NCI-H2227 (cell line): ENCODE data around the gene PYGL.
"Not testable (repeated sequence)": the region's sequence is repeated elsewhere in the genome, so short reads cannot be mapped to it uniquely, and the experiment has no call there.

Experiments used
- DNase-seq: peaks from one replicate; lab custom pipeline; 2025; ENCODE audit not compliant: unreplicated experiment; lab: John Stamatoyannopoulos, UW

The PYGL gene

DNA sequence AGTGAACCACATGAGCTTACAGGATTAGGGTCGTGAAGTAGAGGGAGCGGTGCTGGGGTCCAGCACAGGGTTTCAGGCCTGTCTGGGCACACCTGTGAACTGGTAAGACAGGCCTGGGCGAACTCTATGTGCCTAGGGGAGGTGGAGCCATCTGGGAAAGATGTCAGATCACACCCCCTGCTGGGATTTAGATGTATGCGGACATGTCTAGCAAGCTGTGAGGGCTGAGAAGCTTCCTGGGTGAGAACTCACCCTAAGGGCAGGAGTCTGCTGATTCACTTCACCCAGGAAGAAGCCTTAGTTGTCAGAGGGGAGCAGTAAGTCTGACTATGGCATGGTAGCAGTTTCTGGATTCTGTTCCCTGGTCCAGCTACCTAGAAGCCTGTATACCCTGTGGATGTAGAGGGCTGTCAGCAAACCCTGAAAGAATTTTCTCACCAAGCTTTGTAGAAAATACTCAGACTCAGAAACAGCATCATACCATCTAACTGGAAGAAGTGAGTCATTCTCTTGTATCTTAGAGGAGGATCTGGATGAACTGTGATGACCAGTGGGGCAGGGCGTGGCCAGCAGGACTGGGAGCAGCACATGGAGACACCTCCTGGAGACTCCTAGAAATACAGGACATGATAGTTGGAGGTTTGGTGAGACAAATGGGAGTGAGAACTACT, 11.2 kb upstream of the PYGL start:
- DNase-seq, result peak; percentile 46

DNA sequence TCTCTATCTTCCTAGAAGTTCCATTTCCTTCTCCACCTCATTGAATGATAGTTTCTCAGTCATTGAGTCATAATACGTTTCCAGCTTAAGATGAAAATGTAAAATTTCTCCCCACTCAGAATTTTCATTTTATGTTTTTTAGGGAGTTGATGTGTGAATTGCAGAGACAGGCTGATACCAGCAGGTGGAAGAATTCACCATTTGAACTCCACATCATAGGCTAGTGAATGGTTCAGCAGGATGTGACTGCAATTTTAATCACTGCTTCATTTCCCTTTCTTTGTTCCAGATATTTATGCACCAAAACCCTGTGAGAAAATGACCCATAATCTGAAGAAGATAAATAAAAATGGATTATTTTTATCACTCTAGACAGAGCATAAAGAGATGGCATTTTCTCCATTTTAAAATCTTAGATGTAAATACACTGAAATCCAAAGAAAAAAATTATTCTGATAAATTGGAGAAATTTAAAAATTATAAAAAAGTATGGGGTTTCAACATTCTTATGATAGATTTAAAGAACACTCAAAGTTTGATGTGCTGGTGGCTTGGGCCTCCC, 10.6 kb upstream of the PYGL start:
- peak; percentile 45 for DNase-seq

DNA sequence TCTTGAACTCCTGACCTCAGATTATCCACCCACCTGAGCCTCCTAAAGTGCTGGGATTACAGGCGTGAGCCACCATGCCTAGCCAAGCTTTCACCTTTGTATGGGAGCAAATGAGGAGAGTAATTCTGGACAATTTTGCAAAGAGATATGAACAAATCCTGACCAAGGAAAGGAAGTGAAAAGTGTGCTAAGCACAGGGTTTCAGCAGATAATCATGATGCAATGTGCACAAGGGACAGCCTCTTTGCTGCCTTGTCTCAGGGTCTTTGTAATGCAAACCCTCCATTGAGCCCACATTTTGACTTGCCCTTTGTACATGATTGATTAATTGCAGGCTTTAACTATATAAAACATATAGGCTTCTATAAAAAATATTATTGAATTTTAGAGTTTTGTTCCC, 9.2 kb upstream of the PYGL start:
- no peak for DNase-seq

GRCh38 chr14:50951032-50951431, 6.7 kb upstream of the PYGL start:
- DNase-seq, result no peak

DNA sequence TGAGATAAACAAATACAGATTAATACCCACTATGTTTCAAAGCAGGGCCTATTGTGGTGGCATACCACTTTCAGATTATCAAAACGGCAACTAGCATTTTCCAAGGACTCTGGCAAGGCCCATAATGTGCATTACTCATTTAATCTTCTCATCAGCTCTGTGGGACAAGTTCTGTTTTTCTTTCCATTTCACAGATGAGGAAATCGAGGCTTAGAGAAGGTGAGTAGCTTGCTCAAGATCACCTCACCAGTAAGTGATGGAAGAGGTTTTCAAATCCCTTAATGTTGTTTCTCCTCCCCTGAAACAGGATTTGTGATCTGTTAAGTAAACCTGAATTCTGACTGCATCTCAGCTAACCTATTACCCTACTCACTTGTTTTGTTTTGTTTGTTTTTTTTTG, 3.9 kb upstream of the PYGL start:
- DNase-seq, result no peak

GRCh38 chr14:50947446-50947845, 3.2 kb upstream of the PYGL start:
- no peak for DNase-seq

- DNase-seq, result no peak
These were observed 2.1 kb upstream of the PYGL start for GRCh38 chr14:50946234-50946935.

DNA sequence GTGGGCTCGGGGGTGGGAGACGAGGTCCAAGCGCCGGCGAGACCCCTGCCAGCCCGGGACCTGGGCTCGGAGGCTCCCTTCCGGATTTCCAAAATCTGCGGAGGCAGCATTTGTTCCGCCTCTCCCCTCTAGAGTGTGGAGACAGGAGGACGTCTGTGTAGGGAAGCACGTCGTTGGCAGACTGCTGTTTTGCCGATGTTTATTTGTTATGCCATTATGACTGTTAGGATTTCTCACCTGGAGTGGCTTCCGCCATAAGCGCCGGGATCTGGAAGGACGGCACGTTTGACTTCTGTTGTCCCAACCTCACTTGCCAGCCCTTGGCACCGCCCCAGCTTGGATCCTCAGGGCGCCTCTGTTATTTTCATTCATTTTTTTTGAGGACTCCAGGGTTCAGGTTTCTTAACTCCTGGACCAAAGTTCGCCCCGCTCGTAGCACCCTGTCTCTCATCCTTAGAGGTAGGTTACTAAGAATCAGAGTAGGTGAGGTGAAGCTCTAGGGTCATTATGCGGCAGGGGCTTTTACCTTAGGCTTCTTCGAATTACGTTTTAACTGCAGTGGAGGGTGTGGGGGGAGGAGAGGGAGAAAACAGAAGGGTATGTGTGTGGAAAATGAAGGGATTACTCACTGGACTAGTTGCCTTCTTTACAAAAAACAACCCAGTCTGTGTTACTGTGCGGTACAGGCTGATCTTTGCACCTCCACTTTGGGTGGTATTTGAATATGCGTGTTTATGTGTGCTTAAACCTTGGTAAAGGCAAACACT, 547 bp upstream of the PYGL start:
- peak; percentile 42 for DNase-seq

DNA sequence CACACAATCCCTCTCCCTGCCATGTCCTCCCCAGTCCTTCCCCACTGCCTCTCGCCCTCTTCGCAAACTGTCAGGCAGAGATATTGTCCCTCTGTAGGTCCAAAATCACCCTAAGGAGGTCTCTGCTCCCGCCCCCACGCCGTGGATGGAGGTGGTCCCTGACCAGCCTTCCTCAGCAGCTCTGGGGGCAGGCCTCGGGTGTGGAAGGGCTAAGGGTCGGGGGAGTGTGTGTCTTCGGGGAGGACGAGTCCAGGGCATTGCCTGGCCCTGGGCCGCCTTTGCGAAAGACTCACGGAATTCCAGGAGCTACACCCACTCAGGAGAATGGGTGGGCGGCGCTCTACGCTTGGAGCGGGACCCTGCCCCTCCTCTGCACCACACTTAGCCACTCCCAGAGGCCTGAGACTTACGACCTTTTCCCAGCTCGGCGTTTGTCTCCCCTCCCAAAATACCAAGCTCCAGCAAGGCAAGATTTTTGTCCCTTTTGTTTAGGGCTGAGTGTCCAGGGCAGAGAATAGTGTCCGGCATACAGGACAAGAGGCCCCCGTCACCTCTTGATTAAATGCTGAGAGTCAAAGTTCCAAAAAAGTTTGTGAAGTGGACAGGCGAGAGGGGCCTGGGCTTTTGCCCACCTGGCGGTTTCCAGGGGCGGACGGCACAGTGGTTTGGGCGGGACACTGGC, 881 bp downstream of the PYGL start:
- DNase-seq, result peak; percentile 18

DNA sequence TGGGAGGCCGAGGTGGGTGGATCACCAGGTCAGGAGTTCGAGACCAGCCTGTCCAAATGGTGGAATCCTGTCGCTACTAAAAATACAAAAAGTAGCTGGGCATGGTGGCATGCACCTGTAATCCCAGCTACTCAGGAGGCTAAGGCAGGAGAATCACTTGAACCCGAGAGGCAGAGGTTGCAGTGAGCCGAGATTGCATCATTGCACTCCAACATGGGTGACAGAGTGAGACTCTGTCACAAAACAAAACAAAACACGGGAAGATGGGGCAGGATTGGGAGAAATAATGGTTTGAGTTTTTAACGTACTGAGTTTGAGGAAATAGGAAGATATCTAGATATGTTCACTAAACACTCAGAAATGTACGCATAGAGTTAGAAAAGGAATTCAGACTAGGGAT, 2.6 kb downstream of the PYGL start:
- DNase-seq, result not testable (repeated sequence)

DNA sequence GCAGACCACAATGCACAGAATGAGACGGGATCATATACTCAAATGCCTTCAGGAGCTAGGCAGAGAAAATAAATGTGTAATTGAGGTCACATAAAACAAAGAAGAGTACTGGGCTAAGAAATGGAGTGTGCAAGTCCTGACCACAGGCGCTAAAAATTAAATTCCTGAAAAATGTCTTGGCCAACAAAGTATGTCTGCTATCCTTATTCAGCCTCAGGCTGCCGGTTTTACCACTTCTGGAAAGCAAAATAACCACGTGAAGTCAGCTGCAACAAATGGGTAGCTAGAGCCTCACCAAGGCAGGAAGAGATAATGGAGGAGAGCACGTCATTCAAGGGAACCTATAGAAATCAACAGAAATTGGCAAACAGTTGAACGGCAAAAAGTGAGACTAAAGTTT, 3.1 kb downstream of the PYGL start:
- DNase-seq, result no peak

GRCh38 chr14:50937800-50938199, 6.5 kb downstream of the PYGL start:
- no peak for DNase-seq

GRCh38 chr14:50937325-50937724, 7.0 kb downstream of the PYGL start:
- DNase-seq, result no peak

DNA sequence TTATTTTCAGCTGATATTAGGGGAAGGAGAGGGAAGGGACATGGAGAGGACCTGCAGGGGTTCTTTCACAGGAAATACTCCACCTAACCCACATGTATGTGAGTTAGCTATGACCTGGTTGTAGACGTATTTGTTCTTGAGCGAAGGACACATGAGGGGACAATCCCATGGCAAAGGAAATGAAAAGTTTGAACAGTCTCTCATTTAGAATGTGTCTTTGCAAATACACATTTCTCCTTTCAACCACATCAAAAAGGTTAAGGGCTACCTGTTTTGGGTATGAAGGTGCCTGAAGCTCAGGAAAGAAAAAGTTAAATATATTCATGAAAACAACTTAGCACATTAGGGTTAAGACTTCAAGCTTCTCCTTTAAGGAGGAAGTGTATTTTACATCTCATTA, 7.4 kb downstream of the PYGL start:
- DNase-seq, result no peak

DNA sequence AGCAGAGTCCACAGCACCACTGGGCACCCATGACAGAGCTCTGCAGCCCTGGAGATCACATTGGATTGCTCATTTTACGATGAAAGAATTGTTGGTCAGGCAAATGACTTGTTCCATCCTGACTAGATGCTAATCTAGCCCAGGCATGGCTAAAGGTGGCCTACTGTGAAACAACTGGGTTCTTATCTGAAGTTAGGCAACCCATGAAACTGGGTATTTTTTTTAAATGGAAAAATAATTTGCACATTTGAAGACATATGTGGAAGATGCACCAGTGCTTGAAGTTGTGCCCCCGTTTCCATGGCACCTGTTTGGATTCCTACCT, 8.3 kb downstream of the PYGL start:
- no peak for DNase-seq

- DNase-seq, result no peak
These were observed 8.9 kb downstream of the PYGL start for GRCh38 chr14:50935126-50936015.

- no peak for DNase-seq
These were observed 11.4 kb downstream of the PYGL start for GRCh38 chr14:50932592-50933495.

DNA sequence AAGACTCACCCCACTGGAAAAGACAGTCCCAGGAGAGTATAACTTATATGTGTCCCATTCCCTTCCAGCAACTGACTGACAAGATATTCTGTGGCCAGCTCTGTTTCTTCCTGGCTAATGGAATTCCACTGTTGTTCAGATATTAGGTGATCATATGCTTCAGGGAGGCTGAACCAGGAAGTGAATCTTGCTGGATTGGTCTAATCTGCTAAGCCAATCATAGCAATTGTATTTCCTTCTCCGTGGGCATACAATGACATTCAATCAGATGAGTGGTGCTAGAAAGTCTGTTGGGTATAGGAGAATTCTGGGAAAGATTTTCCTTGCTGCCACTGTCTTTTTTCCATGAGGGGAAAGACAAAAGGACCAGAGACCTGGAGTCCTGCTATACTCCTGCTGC, 12.1 kb downstream of the PYGL start:
- DNase-seq, result no peak

DNA sequence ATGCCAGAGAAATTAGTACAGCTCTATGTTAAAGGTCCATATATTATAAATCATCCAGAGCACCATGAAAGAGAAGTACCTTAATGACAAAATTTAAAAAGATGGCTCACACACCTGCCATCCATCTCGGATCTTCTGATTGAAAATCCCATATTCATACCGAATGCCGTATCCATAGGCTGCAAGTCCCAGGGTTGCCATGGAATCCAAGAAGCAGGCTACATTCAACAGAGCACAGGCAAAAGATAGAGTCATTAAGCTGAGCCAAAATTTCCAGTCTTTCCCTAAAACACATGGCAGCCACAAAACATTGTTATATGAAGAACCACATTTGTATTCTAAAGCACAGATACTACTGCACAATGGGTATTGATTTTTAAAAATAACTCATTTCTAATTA, 12.7 kb downstream of the PYGL start:
- no peak for DNase-seq
